Heart left ventricle (tissue), 16 donors: ENCODE results near the gene PRDM16. TPM values are rescaled to one million over a fixed set of nuclear protein-coding genes. Genes with fewer than 3 reads are reported as not detected.

Experiments used
- ATAC-seq, 4 donors: fragments of 200-7000 bp; cut with Tn5 transposase; one replicate each; pipeline ENCODE4 v1.9.1; 2020 to 2022; ENCODE audit warnings: moderate library complexity in 4 of 4, mild to moderate bottlenecking in 3 of 4, moderate number of reproducible peaks in 1 of 4
- DNase-seq, 5 donors: peaks; one replicate each; pipeline ENCODE4 v3.0.0-alpha.2; 2020
- H3K27ac ChIP-seq, 12 donors: fragments of 200-600 bp; sonication (generic) in 4 of 12; one replicate each; pipeline versions ENCODE4 v1.5.0 to v1.8.0; 2016 to 2022; ENCODE audit warnings: mild to moderate bottlenecking in 2 of 12
- H3K27me3 ChIP-seq, 9 donors: fragments of 200-600 bp; sonication (generic) in 2 of 9; one replicate each; pipeline versions ENCODE4 v1.5.1 to v1.8.0; 2016 to 2022; ENCODE audit warnings: mild to moderate bottlenecking in 3 of 9
- H3K36me3 ChIP-seq, 9 donors: fragments of 200-600 bp; sonication (generic) in 2 of 9; one replicate each; pipeline versions ENCODE4 v1.5.0 to v1.8.0; 2018 to 2022; ENCODE audit warnings: mild to moderate bottlenecking in 2 of 9
- H3K4me1 ChIP-seq, 12 donors: fragments of 200-600 bp; sonication (generic) in 4 of 12; one replicate each; pipeline versions ENCODE4 v1.5.0 to v1.8.0; 2016 to 2022; ENCODE audit warnings: mild to moderate bottlenecking in 3 of 12
- H3K4me3 ChIP-seq, 12 donors: fragments of 200-600 bp; sonication (generic) in 4 of 12; one replicate each; pipeline versions ENCODE4 v1.5.0 to v1.8.0; 2017 to 2022; ENCODE audit warnings: mild to moderate bottlenecking in 9 of 12, moderate library complexity in 4 of 12
- H3K9me3 ChIP-seq, 12 donors: fragments of 200-600 bp; sonication (generic) in 4 of 12; one replicate each; pipeline versions ENCODE4 v1.5.0 to v1.8.0; 2016 to 2022; ENCODE audit warnings: mild to moderate bottlenecking in 1 of 12
- CTCF ChIP-seq, 12 donors: fragments of 200-600 bp; sonication (generic) in 4 of 12; IDR thresholded peaks; one replicate each; pipeline versions ENCODE4 v1.5.0 to v1.8.0; 2018 to 2022; ENCODE audit warnings: antibody characterized with exemption in 12 of 12, mild to moderate bottlenecking in 5 of 12
- POLR2A ChIP-seq, 2 donors: fragments of 450-650 bp; IDR thresholded peaks; one replicate each; pipeline ENCODE4 v1.6.1; 2017; ENCODE audit warnings: antibody characterized with exemption in 2 of 2, mild to moderate bottlenecking in 2 of 2, moderate library complexity in 2 of 2
- WGBS, 4 donors: extraction: QIAGEN DNeasy Blood & Tissue Kit in 2 of 4; methylation state at CpG; one replicate each; pipeline versions ENCODE4 v1.1.5 to v1.1.7; 2013 to 2018; 5-methylcytosine and 5-hydroxymethylcytosine counted together
- intact Hi-C, 10 donors: fragments of 100-400 bp; cut with DNase I; formaldehyde crosslinking; loops; one replicate each; pipeline versions ENCODE4 v1.11.1 to v1.14.2; 2022
- polyA plus RNA-seq, 2 donors: library from polyadenylated mRNA; stranded (reverse); fragments of 200-250 nt; gene quantifications; one replicate each; pipeline ENCODE4 v1.2.3, GENCODE V29; 2013
- total RNA-seq, 9 donors: library from RNA; depleted of rRNA in 2 of 9; stranded (reverse); fragments of >200 nt in 2 of 9; fragmentation: NEBNext Ultra II Directional in 3 of 9; extraction: Animal tissue kit (Norgen Biotek cat#: 25700) in 3 of 9; gene quantifications; one replicate each; pipeline versions ENCODE4 v1.1.0 to v1.2.4, GENCODE V29; 2016 to 2023
- donor health status: ischemic (EF 13 %, LVEDD 7.1; RV severe dilation, severe dysfunction).
- donor health status: healthy with polysubstance abuse.
- donor health status: DM: no; HTN: yes; CAD: no.
- donor health status: DM: no; HTN: no; CAD: no.
- donor health status: ischemic (EF 25% LVEDD 6.9; RV normal size, moderate dysfunction).
- donor health status: ischemic (EF 25% LVEDD 5.7; RV mildly dilated, moderate dysfunction).
- donor health status: healthy.
- donor health status: DM: yes; HTN: yes; CAD: no.
- donor health status: ischemic (EF 35%, LVEDD 5.7; RV mildly dilated, moderate dysfunction).
- donor health status: nonischemic (EF 11% LVEDD 7.7; RV severe dilation, severe dysfunction).
- donor health status: DM: yes; HTN: yes; CAD: no.
- donor health status: PGD.
- donor health status: ischemic (EF 29% LVEDD 5.4; RV normal size, mild dysfunction).
- donor health status: nonischemic (EF 23%, LVEDD 6.1; RV moderate dilation, normal function).

PRDM16 gene
- total and polyA plus RNA-seq, 11 donors = 6.0 to 22.7 (median 14.0) TPM

- peaks cover 0 to 4% (median 0%) of the 10 kb centered on the region in 9 donors for H3K27me3 ChIP-seq
- H3K9me3 ChIP-seq = no peaks in the 10 kb centered on the region
- no peaks in the 10 kb centered on the region for H3K36me3 ChIP-seq
- no peak for DNase-seq
- WGBS, 4 donors = 88 to 92% (median 91%) methylated on average over 32 to 43 of the region's 43 CpGs
- intact Hi-C loops = no loop called here
- H3K4me1 ChIP-seq = peaks cover 0 to 20% (median 2%) of the 10 kb centered on the region in 12 donors
- no peak overlapping the region for H3K27ac ChIP-seq
- no peak for ATAC-seq
- H3K4me3 ChIP-seq = no peak overlapping the region
- TF ChIP-seq CTCF (IDR thresholded peaks at IDR 0.05) = no peak
- no peak for TF ChIP-seq POLR2A (IDR thresholded peaks at IDR 0.05)
Measured at GRCh38 chr1:3267550-3268270, 198.7 kb downstream of the PRDM16 start.

GRCh38 chr1:3268281-3268680 lies 199.3 kb downstream of the PRDM16 start:
- no peak for DNase-seq
- no peak for ATAC-seq
- 87 to 93% (median 91%) methylated on average over 11 of the region's 11 CpGs for WGBS, 4 donors

GRCh38 chr1:3270403-3271245 lies 201.6 kb downstream of the PRDM16 start:
- Histone ChIP-seq H3K4me1 (peaks cover 0 to 22% (median 5%) of the 10 kb centered on the region in 12 donors), H3K4me3 (no peak overlapping the region), H3K27me3 (no peaks in the 10 kb centered on the region), H3K27ac (no peak overlapping the region), H3K9me3 (no peaks in the 10 kb centered on the region), H3K36me3 (no peaks in the 10 kb centered on the region)
- intact Hi-C loops = loop anchor here in 1 of 10 donors (10.0 kb wide), 1 partner anchor 96 kb away; no protein-coding TSS in a partner anchor
- 60 to 66% (median 64%) methylated on average over 26 to 27 of the region's 27 CpGs for WGBS, 4 donors
- no peak for DNase-seq
- ATAC-seq = peak in 3 of 4 donors; percentile 10 to 32 (median 31)
- TF ChIP-seq CTCF (IDR thresholded peaks at IDR 0.05) (no peak), POLR2A (IDR thresholded peaks at IDR 0.05) (no peak)

More at GRCh38 chr1:3268281-3268680, 199.3 kb downstream of the PRDM16 start:
- intact Hi-C loops = no loop called here
- H3K27me3 ChIP-seq = peaks cover 0 to 4% (median 0%) of the 10 kb centered on the region in 9 donors
- no peaks in the 10 kb centered on the region for H3K36me3 ChIP-seq
- TF ChIP-seq CTCF (IDR thresholded peaks at IDR 0.05) = no peak
- H3K9me3 ChIP-seq = no peaks in the 10 kb centered on the region
- no peak overlapping the region for H3K27ac ChIP-seq
- no peak overlapping the region for H3K4me3 ChIP-seq
- H3K4me1 ChIP-seq = peaks cover 0 to 16% (median 2%) of the 10 kb centered on the region in 12 donors

- peak in 1 of 5 donors; percentile 48 for DNase-seq
- TF ChIP-seq CTCF (IDR thresholded peaks at IDR 0.05) = no peak
- no peak for TF ChIP-seq POLR2A (IDR thresholded peaks at IDR 0.05)
- peak in 1 of 4 donors; percentile 9 for ATAC-seq
- WGBS, 4 donors = 37 to 45% (median 40%) methylated on average over 8 to 9 of the region's 9 CpGs
- no peaks in the 10 kb centered on the region for H3K9me3 ChIP-seq
- no peaks in the 10 kb centered on the region for H3K36me3 ChIP-seq
- intact Hi-C loops = loop anchor here in 1 of 10 donors (10.0 kb wide), 1 partner anchor 97 kb away; no protein-coding TSS in a partner anchor
- no peak overlapping the region for H3K4me3 ChIP-seq
- no peaks in the 10 kb centered on the region for H3K27me3 ChIP-seq
- H3K27ac ChIP-seq = no peak overlapping the region
- peaks cover 0 to 34% (median 6%) of the 10 kb centered on the region in 12 donors for H3K4me1 ChIP-seq
Measured at GRCh38 chr1:3271866-3272265, 202.9 kb downstream of the PRDM16 start.
